GM08714 (cell line): ENCODE measurements around the gene ADAM22.
"Not testable (repeated sequence)": the region's sequence is repeated elsewhere in the genome, so short reads cannot be mapped to it uniquely, and the experiment has no call there.

Source experiments
- H3K4me3 ChIP-seq: fragments of 200-500 bp; sonication (Bioruptor generic); 2 replicates; pipeline ENCODE4 v1.5.1; 2014; ENCODE audit warnings: mild to moderate bottlenecking, low read length, inconsistent platforms
- ZNF274 ChIP-seq: IDR thresholded peaks from 2 replicates; pipeline ENCODE4 v1.6.1; 2012; ENCODE audit warnings: mild to moderate bottlenecking, low read depth, low read length

ADAM22 gene, protein sequence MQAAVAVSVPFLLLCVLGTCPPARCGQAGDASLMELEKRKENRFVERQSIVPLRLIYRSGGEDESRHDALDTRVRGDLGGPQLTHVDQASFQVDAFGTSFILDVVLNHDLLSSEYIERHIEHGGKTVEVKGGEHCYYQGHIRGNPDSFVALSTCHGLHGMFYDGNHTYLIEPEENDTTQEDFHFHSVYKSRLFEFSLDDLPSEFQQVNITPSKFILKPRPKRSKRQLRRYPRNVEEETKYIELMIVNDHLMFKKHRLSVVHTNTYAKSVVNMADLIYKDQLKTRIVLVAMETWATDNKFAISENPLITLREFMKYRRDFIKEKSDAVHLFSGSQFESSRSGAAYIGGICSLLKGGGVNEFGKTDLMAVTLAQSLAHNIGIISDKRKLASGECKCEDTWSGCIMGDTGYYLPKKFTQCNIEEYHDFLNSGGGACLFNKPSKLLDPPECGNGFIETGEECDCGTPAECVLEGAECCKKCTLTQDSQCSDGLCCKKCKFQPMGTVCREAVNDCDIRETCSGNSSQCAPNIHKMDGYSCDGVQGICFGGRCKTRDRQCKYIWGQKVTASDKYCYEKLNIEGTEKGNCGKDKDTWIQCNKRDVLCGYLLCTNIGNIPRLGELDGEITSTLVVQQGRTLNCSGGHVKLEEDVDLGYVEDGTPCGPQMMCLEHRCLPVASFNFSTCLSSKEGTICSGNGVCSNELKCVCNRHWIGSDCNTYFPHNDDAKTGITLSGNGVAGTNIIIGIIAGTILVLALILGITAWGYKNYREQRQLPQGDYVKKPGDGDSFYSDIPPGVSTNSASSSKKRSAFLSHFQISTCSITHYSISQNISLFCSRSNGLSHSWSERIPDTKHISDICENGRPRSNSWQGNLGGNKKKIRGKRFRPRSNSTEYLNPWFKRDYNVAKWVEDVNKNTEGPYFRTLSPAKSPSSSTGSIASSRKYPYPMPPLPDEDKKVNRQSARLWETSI

DNA sequence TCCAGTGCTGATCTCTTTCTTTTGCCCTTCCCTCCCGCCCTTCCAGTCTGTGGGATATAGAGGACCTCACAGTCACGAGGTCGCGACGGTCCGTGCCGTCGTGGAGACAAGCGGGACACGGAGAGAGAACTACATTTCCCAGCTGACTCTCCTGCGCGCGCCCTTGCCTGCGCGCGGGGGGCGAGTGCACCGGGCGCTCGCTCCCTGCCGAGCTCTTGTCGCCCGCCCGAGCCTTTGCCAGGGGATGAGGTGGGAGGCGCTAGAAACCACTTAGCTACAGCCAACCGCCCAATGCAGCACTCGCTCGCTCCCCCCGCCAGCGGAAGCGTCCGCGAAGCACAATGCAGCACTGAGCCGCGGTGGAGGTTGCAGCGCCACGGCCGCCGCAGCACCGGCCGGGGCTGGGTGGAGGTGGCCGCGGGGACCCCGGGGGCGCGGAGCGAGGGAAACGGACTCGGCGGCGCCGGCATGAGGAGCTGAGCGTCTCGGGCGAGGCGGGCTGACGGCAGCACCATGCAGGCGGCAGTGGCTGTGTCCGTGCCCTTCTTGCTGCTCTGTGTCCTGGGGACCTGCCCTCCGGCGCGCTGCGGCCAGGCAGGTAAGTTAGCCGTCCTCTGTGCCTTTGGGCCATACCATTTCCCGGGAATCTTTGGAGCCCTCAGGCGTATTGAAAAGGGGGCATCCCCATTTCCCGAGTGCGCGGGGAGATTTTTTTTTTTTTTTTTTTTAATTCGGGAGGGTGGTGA lies at the start of gene ADAM22:
TSS of gene ADAM22 (plus strand) at position 299 of the 746 bp plus-strand sequence. CDS start at position 514, 215 bp downstream.
- peak within 1 kb of the TSS; percentile 84 for H3K4me3 ChIP-seq
- no peak for TF ChIP-seq ZNF274

DNA sequence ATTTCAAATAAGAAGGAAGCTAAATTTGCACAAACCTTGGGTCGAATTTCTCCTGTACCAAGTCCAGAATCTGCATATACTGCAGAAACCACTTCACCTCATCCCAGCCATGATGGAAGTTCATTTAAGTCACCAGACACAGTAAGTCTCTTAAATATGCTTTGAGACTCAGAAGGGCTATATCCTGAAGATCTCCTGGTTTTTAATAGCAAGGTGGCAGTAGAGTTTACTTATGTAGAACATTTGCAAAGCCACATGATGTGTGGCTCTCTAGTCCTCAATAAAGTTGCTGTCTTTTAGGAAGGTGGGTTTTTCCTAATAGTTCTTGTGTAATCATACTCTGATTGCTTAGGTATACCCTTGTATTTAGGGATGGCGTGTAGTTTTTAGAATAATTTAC lies 49.0 kb upstream of the ADAM22 start:
- H3K4me3 ChIP-seq, result no peak overlapping the region
- no peak for TF ChIP-seq ZNF274

DNA sequence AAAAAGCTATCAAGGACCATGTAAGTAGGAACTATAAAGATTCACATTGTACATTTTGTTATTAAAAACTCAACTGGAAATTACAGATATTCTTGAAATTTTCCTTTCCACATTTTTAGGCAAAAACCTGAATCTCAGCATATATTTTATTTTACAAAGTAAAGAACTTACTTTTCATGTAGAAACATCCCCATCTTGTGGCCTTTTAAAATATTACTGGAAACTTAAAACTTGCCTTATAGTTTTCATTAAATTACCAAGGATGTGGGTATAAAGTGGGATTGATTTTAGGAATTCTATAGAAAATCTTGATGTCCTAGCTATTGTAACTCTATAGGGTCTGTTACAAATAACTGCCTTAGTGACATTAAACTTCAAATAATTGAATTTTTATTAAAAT lies 47.2 kb upstream of the ADAM22 start:
- no peak for TF ChIP-seq ZNF274
- H3K4me3 ChIP-seq, result no peak overlapping the region

DNA sequence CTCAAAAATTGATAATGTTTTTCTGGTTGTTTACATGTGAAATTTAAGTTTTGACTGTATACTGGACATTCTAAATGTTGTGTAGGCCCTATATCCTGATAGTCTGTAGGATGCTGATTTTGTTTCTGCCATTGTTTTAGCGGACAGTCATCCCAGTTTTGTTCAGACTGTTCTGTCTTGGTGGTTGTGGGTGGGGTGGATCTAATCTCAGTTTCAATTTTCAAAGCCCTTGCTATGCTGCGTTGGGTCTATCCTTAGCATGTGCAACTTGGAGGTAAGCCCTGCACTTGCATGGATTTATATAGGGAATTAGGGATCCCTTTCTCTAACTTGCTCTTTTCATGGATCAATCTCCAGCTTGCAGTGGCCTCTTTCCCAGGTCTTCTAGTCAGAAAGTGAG lies 38.7 kb upstream of the ADAM22 start:
- no peak overlapping the region for H3K4me3 ChIP-seq
- TF ChIP-seq ZNF274, result no peak

DNA sequence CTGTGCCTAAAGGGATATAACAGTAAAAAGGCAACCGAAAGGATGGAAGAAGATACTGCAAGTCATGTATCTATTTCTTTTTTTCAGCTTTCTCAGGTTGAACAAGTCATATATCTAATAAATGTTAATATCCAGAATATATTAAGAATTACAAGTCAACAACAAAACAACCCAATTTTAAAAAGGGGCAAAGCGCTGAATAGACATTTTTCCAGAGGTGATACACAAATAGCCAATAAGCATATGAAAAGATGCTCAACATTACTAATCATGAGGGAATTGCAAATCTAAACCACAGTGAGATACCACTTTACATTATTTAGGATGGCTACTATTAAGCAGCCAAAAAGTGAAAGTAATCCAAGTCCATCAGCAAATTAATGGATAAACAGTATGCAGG lies 34.8 kb upstream of the ADAM22 start:
- no peak for TF ChIP-seq ZNF274
- no peak overlapping the region for H3K4me3 ChIP-seq

DNA sequence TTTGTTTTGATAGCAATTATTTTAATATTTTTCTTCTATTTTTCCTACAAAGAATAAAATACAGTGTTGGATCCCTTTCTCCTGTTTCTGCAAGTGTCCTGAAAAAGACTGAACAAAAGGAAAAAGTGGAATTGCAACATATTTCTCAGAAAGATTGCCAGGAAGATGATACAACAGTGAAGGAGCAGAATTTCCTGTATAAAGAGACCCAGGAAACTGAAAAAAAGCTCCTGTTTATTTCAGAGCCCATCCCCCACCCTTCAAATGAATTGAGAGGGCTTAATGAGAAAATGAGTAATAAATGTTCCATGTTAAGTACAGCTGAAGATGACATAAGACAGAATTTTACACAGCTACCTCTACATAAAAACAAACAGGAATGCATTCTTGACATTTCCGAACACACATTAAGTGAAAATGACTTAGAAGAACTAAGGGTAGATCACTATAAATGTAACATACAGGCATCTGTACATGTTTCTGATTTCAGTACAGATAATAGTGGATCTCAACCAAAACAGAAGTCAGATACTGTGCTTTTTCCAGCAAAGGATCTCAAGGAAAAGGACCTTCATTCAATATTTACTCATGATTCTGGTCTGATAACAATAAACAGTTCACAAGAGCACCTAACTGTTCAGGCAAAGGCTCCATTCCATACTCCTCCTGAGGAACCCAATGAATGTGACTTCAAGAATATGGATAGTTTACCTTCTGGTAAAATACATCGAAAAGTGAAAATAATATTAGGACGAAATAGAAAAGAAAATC lies 26.7 kb upstream of the ADAM22 start:
- not testable (repeated sequence) for H3K4me3 ChIP-seq

DNA sequence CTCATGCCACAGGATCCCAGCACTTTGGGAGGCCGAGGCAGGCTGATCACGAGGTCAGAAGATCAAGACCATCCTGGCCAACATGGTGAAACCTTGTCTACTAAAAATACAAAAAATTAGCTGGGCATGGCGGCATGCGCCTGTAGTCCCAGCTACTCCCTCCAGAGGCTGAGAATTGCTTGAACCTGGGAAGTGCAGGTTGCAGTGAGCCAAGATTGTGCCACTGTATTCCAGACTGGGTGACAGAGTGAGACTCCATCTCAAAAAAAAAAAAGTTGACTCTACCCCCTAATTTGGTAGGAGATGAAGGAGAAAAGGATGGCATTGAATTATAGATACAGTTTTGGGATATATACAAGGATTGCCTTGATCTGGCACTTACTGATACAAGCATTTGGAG lies 25.2 kb upstream of the ADAM22 start:
- H3K4me3 ChIP-seq, result not testable (repeated sequence)

DNA sequence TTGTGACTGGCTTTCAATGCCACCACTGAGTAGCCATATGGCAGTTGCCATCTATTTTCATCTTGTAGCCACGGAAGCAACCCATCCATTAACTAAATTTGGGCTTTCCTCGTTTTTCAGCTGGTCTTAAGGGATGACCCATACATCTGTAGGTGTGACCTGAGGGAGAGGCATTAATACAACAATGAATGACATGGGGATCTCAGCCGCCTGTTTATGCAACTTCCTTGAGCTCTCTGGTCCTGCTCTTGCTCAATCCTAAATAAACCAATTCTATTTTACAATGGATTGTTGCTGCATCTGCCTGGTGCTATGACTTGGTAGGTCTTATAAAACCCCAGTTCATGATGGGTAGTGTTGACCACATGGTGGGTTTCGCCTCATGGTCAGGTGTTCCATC lies 21.9 kb upstream of the ADAM22 start:
- TF ChIP-seq ZNF274, result no peak

DNA sequence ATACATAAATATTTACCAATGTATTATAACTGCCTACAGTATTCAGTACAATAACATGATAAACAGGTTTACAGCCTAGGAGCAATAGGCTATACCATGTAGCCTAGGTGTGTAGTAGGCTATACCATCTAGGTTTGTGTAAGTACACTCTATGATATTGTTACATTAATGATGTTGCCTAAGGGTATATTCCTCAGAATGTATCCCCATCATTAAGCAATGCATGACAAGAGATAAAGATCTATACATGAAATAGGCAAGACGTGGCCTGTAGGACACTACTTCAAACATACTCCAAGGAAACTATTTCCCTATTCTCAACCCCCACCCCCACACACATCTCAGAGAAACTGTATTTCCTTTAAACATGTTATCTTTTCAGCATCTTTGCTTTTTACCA lies 15.3 kb upstream of the ADAM22 start:
- no peak for TF ChIP-seq ZNF274
- no peak overlapping the region for H3K4me3 ChIP-seq

More for the DNA sequence above, 21.9 kb upstream of the ADAM22 start:
- H3K4me3 ChIP-seq, result no peak overlapping the region

DNA sequence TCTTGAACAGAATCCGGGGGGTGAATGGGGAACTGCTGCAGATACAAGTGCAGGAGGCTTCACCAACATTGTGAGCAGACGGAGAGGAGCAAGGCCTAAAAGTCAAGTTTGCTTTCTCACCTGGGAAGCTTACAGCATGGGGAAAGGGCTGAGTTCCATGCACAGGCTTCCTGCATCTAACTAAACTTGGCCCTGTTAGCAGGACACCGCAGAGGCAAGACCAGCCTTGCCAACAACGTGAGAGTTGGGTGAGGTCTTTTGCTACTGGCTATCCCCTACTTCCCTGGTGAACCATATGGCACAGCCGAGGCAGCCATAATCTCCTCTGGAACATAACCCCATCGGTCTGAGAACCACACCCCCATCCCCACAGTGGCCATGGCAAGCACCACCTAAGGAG lies 14.2 kb upstream of the ADAM22 start:
- H3K4me3 ChIP-seq, result no peak overlapping the region
- no peak for TF ChIP-seq ZNF274

DNA sequence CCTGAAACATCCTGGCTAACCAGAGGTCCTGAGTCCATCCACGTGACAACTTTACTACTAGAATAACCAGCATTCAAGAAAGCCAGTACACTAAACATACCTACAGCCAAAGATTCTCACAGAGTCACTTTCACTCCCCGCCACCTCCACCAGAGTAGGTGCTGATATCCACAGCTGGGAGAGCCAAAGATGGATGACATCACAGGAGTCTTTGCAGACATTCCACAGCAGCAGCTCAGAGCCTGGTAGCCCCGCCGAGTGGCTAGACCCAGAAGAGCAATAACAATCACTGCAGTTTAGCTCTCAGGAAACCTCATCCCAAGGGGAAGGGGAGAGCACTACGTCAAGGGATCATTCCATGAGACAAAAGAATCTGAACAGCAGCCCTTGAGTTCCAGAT lies 13.5 kb upstream of the ADAM22 start:
- H3K4me3 ChIP-seq, result no peak overlapping the region
- no peak for TF ChIP-seq ZNF274

DNA sequence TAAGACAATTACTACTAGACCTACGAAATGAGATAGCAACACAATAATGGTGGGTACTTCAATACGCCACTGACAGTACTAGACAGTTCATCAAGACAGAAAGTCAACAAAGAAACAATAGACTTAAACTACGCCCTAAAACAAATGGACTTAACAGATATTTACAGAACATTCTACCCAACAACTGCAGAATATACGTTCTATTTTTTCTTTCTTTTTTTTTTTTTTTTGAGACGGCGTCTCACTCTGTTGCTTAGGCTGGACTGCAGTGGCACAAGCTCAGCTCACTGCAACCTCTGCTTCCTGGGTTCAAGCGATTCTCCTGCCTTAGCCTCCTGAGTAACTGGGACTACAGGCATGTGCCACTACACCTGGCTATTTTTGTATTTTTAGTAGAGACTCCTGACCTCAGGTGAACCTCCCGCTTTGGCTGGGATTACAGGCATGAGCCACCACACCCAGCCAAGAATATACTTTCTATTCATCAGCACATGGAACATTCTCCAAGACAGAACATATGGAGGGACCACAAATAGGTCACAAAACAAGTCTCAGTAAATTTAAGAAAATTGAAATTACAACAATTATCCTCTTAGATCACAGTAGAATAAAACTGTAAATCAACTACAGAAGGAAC lies 11.2 kb upstream of the ADAM22 start:
- H3K4me3 ChIP-seq, result not testable (repeated sequence)

DNA sequence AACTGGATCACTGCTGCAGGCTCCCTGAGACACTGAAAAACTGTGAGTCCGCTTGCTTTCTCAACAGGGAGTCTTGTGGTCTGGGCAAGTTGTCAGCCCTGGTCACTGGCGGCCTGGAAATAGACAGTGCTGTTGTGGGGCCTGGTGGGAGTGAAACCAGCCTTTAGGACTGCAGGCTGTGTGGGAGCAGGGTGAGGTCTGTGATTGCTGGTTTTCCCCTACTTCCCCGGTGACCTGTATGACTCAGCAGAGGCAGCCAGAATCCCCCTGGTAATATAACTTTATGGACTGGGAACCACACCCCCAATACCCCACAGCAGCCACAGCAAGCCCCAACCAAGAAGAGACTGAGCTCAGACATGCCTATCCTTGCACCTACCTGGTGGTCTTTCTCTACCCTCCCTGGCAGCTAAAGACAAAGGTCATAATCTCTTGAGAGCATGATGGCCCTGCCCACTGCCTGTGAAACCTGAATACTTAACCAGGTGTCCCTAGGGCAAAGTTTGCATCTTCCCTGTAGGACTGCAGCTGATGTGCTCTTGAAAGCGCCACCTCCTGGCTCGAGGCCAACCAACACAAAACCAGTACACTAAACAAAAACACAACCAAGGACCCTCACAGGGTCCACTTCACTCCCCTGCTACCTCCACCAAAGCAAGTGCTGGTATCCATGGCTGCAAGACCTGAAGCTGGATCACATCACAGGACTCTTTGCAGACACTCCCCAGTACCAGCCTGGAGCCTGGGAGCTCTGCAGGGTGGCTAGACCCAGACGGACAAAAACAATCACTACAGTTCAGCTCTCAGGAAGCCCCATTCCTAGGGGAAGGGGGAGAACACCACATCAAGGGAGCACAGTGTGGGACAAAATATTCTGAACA lies 7.2 kb upstream of the ADAM22 start:
- peak overlapping the region; percentile 44; the same call in 1 of the 2 replicates for H3K4me3 ChIP-seq
- TF ChIP-seq ZNF274, result no peak
